ENCODE data around the gene CUX1.
"Not testable (repeated sequence)": the region's sequence is repeated elsewhere in the genome, so short reads cannot be mapped to it uniquely, and the experiment has no call there.

CUX1 gene

DNA sequence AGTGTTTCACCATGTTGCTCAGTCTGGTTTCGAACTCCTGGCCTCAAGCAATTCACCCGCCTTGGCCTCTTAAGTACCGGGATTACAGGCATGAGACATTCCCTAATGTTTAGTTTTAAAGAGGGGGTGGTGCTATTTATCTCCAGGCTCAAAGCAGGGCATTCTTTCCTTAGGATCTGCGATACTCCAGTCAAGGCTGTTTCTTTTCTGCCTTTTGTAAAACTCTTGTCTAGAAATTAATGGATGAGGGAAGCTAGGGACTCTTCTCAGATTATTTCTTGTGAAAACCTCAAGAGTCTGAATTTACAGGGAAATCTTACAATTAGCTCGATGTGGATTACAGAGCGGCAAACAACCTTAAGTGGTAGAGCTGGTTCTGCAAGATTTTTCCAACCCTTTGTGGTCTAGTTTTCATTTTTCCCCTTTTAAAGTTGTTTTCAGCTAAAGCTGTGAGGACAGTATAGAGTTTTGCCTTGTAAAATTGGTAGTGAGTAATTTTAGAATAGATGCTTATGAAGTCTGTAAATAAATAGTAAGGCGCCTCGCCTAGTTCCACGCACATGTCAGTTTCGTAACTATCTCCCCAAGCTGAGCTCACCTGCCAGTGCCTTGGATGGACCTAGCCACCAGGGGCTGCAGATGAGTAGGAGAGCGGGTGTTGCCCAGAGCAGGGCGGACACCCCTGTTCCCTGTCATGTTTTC lies 53.1 kb downstream of the CUX1 start:
- no peak for DNase-seq

DNA sequence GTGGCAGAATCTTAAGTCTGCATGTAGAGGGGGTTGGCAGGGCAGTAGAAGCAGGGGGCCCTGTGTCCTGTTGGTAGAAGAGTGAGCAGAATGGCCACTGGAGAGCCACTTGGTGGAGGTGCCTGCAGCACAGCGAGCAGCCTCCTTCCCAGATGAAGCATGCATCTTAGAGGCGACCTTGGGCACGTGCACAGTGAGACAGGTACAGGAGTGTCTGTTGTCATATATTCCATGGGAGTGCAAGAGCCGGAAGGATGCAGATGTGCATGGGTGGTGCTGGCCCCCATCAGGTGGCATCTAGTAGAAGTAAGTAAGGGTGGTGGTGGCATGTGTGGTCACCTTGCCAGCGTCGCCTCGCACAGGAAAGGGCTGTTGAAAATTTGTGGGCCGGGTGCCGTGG lies 53.9 kb downstream of the CUX1 start:
- DNase-seq: no peak

DNA sequence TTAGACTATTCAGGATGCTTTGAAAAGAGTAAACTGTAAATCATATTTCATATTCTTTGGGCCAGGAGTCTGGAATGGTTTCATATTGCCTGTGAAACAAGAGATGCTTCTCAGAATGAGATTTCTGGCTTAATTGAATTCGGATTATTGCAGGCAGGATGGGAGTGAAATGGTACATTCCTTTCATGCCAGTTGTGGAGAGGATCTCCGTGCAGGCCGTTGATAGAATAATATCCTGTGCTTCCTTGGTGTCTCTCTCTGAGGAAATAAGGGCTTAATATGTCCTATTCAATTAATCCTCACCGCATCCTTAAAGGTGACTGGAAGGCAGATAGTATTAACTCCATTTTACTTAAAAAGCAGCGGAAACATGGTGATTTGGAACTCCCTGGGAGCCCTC lies 56.6 kb downstream of the CUX1 start:
- no peak for DNase-seq

DNA sequence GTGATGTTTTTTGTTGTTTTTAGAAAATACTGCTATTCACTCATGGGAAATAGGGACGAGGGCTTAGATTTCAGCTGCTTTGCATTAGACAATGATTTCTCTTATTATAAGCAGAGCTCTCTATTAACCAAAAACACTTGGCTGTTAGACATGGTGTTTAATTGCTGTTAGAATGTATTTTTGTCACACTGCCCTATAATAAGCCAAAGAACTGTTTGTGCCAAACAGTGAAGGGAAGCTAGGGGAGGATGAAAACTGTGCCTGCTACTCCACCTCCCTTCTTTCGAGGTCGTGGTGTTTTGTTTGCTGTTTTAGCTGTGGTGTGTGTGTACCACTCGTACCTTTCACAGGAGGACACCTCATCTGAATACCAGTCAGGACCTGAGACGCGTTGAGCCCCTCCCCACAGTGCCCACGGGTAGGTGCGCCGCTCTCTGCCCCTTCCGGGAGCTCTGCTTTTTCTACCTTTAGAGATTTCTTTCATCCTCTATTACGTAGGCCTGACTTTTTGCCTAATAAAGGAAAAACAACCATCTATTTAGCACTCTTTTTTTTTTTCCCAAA lies 57.9 kb downstream of the CUX1 start:
- DNase-seq: no peak

DNA sequence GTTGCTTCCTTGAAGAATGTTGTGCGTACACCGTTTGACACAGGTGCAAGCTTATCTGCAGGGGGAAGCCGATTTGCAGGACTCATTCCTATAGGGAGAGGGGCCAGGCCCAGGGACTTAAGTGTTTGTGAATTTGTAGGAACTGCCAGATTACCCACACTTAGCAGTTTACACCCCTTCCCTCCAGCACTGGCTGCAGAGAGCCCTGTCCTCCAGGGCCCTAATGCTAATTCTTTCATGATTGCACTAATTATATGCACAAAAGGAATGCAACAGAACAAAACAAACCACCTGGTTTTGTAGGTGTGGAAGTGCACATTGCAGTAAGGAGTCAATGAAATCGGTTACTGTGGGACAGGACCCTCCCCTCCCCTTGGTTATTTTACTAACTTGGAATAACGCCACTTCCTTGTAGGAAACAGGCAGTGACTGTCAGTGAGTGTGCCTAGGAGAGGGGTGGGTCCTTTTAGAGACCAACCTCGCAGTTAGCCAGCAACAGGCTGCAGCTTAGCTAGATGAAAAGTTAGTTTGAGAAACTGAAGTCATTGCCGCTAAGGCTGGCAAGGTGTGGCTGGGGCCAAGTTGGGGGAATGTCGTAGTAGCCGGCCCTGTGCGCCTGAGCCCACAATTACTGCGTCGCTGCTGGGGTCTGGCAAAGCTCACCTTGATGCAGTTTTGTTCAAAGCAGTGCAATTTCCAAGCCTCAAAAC lies 60.6 kb downstream of the CUX1 start:
- DNase-seq: no peak

DNA sequence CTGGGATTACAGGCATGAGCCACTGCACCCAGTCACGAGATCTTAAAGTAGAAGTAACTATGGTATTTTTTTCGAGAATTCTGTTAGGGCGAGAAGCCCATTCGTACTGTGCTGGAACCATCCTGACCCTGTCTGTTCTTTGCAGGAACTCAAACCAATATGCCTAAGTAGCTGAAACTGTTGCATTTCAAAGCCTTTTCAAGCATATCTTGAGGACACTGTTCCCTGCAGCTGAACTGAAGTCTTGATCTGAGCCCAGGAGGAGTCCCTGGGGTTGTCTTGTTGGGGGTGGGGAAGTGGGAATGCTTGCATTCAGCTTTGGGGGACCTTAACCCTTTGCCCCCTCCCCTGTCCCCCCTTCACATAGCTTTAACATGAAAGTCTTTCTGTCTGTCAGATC lies 61.5 kb downstream of the CUX1 start:
- DNase-seq: no peak

DNA sequence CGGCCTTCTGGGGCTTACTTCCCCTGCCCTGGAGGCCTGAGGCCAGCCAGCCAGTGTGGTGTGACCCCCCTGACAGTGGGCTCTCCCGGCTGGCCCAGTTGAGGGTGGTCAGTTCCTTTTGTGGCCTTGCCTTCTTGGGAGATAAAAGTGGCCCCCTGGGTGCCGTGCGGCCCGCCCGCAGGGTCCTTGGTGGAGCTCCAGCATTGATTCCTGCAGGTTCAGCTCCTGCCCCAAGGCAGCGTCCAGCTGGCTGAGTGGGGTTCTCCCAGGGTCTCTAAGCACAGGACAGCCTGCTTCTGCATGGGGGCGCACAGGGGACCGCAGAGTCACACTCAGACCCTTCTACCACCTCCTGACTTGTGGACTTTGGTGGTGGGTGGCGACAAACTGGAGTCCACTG lies 62.1 kb downstream of the CUX1 start:
- no peak for DNase-seq

DNA sequence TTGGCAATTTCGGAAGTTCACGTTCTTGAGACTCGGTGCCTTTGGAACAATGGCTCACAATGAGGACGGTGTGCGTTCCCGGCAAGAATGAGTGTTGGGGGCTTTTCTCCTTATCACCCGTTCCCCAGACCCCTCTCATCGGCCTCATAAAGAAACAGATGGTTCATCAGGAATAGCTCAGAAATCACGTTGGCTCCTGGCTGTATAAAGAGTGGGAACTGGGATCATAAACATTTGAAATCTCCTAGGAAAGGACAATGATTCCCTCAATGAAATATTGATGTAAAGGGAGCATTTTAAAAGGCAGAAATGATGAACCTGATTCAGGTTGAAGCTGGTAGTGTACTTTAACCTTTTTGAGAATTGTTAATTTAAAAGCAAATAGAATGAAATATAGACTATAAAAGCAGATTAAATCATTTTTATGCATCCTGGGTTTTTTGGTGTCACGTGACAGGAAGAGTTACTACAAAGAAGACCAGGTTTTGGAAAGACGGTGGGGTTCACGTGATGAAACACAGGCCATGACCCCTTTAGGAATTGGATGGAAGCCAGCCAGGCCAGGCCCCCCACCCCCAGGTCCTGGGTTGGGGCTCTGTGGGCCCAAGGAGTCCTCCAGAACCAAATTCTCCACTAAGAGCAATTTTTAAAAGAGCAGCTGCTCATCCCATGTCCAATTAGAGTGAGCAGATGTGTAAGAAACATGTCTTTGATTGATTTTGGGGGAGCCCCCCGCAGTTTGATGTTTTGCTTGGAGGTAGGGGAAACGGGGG lies 63.0 kb downstream of the CUX1 start:
- DNase-seq: no peak

DNA sequence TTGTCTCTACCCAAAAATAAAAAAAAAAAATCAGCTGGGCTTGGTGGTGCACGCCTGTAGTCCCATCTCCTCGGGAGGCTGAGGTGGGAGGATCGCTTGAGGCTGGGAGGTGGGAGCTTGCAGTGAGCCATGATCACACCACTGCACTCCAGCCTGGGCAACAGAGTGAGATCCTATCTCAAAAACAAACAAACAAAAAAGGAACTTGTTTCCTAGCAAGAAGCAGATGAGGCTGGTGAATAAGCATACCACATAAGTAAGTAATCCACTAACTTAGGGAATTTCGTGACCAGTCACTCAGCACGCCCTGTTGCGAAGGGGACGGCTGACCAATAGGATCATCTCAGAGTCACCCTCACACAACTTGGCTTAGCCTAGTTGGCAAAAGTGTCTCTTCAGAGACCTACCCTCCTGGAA lies 64.6 kb downstream of the CUX1 start:
- DNase-seq: no peak

DNA sequence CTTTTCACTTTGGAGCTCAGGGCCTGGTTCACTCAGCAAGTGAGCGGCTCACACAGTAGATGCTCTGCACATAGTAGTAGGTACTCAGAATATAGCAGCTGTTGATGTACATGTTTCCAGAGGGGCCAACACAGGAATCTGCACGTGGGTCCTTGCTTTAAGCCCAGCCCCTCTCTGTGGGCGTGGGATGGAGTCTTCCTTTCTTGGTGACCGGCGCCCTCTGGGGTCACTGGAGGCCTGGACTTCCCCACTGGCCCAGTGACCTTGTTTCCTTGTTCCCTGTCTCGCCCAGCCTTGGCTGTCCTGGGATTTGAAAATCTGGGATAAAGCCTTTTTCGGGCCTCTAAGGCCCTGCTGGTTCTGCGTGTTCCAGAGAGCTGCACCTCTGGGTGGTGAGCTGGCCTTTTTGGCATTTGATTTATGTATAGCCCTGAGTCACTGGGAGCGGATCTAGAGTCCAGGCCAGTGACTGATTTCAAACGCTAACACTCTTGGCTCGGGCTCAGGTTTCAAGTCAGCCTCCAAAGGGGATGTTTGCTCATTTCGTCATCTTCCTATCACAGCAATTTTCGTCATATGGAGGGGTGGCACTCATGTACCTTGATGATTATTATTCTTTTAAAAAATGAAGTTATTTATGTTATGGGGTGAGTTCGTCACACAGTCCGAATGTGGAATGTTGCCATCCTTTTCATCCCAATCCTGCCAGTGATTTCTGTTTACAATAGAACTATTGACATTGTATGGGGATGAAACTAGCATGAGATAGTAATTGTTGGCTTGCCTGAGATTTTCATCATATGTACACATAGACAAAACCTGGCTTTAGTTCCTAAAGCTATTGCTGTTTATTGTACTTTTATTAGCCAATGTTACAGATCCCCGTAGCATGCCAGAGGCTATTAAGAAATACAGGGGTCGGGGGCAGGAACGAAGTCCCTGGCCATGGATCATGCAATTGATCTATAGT lies 65.5 kb downstream of the CUX1 start:
- no peak for DNase-seq

DNA sequence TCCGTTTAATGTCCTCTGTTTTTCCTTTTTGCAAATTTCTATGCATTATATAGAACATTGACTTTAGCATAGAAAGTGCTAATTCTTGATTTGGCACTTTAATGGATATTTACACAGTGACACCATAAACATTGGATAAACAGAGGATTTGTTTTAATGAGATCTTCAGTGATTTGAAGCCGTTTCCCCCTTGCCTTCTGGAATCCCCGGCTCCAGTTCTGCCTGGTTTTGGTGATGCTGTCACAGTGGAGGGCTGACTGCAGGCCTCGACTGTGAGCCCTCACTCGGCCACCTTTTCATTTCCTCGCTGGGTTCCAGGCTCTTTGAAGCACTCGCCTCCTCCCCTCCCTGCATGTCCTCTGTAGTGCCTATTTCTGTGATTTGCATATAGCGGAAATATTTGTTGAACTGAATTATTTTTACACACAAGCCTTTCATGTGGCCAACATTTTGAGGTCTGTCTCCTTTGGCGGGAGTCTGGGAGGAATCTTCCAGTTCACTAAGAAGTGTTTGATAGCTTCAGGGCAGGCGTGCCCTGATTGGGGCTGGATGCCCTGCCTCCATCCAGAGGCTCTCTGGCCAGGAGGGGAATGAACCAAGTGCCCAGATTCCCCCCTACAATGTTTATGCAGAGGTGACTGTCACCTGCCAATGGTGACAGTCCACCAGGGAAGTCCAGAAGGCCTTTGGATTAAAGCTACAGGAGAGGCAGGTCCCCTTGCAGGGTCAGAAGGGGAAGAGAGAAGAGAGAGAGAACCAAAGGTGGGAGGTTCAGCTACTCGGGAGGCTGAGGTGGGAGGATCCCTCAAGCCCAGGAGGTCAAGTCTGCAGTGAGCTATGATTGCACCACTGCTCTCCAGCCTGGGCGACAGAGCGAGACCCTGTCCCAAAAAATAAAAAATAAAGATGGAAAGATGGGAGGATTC lies 67.5 kb downstream of the CUX1 start:
- DNase-seq: no peak

DNA sequence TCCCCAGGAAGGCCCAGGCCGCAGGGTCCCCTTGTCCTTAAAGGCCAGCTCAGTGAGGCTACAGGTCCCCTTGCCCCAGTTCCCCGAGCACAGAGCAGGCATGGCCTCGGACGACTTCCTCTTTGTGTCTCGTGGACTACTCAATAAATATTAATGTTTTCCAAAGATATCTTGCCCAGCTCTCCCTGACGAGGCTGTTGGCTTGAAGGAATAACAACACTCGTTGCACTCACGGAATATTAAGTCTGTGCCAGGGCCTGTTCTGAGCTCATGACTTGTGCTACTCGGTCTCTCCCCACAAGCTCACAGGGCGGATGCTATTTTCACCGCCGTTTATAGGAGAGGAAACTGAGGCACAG lies 68.2 kb downstream of the CUX1 start:
- no peak for DNase-seq

DNA sequence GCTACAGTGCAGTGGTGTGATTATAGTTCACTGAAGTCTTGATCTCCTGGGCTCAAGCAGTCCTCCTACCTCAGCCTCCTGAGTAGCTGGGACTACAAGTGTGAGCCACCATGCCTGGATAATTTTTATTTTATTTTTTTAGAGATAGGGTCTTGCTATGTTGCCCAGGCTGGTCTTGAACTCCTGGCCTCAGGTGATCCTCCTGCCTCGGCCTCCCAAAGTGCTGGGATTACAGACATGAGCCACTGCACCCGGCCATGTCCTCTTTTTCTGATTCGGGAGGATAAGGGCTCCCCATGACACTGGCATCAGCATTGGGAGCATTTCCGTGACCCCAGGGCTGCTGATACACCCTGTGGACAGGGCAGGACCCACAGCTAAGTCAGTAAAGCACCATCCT lies 69.9 kb downstream of the CUX1 start:
- not testable (repeated sequence) for DNase-seq

DNA sequence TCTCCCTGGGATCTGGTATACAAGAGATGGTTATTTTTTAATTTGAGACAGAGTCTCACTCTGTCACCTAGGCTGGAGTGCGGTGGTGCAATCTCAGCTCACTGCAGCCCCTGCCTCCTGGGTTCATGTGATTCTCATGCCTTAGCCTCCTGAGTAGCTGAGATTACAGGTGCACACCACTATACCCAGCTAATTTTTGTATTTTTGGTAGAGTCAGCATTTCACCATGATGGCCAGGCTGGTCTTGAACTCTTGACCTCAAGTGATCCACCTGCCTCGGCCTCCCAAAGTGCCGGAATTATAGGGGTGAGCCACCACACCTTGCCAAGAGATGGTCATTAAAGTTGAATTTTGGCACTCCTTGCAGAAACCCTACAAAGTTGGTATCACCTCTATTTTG lies 71.1 kb downstream of the CUX1 start:
- not testable (repeated sequence) for DNase-seq

DNA sequence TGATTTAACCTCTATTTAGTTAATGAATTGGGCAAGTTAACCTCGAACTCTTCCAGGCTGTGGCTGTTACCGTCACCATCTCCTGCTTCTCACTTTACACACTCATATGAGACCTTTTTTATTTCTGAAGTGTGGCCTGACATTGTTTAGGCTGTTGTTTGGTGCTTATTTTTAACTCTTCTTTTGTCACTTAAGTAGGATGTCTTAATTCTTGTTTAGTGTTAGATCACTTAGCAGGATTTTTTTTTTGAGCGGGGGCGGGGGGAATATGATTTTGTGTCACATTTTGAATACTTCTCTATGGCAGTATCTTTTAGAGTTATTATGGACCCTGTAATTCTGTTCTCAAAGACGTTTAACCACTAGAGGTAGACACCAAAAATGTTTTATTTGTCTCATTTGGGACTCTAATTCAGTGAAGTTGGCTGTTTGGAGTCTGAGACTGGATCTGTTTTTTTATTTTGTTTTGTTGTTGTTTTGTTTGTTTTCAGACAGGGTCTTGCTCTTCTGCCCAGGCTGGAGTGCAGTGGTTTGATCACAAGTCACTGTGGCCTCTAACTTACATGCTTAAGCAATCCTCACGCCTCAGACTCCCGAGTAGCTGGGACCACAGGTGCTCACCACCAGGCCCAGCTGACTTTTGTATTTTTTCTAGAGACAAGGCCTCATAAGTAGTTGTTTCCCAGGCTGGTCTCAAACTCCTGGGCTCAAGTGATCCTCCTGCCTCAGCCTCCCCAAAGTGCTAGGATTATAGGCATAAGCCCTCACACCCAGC lies 73.5 kb downstream of the CUX1 start:
- no peak for DNase-seq

DNA sequence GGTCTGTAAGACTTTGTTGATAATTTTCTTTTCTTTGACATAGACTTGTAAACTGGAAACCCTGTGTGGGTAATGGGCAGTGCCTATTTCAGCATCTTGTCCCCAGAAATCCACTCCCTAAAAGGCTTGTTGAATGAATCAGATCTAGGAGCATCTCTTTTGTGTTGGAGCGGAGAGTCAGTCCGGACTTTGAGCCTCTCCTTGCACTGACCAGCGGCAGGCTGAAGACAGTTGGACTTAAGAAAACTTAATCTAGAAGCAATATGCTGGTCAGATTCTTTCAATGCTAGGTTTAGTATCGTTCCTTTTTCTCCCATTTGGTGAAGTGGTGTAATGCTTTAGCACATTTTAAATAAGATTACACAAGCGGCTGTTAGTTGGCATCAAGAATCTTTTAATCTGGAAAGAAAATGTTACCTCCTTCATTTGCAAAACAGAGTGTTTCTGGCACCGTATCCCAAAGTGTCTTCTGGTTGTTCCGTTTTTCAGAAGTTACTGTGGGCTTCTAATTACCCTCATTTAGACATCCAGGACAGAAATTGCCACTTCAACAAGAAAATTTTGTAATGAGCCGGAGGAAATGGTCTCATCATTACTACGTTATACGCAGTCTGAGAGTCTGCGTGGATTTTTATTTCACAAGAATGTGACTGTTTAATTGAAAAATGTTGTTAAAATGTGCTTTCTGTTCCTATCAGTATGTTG lies 74.7 kb downstream of the CUX1 start:
- no peak for DNase-seq

DNA sequence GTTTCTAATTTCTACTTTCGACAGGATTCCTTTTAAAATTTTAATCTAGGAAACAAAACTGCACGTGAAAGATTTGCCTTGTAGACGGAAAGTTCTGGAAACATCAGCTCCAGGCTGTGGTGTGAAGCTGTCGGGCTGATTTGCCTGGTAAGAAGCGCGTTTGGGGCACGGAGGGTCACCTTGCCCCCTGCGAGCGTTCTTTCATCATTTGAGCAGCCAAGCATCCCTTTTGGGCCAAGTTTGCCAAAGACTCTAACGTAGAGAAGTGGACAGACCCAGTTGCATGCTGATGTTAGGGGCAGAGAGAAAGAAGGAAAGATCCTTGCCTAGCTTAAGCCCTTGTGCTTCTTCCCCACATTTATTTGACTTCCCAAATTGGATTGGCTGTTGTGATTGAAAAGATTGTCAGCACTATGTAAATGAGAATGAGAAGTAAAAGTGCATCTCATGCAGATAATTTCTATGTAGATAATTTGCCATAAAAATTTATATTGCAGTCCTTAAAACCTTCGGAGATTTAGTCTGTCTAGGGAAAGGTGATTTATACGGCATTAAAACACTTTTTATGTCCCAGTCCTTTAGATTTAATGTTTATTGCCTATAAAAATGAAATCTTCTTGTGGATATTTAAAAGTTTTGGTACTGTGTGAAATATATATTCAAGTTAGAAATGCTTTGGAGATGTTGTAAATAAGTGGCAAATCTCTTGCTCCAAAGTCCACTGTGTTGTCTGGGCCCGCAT lies 76.1 kb downstream of the CUX1 start:
- DNase-seq: no peak

DNA sequence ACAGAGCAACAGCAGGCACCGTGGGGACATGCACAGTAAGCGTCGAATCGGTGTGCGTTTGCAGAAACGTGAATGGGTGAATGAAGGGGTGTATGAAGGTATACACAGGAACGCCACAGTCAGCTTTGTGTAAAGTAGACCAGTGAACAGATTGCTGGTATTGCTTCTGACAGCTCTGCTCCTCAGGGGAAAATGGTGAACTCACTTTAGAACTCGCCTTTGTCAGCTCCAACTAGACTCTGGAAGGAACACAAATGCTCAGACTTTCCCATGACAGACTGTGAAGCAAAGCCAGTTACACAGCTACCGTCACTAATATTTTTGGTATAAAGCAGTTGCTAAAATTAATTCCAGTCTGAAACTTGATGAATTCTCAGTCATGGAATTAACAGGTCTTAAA lies 78.9 kb downstream of the CUX1 start:
- DNase-seq: no peak

DNA sequence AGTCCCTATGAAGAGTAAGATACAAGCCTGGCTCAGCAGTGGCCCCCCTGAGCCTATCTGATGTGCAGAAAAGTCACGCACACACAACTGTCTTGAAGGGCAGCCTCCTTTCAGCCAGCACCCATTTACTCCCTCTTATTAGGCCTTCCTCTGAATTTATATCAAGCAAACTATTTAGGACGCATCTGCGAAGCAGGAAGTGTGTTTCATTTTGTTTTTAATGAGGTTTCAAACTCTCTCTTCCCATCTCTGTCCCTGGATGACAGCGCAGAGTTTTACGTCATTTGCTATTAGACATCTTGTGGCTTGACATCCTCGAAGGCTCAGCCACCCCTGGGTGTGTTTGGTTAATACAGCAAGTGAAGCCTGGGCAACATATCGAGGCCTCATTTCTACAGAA lies 79.5 kb downstream of the CUX1 start:
- no peak for DNase-seq

Measured in activated CD4-positive, alpha-beta T cell treated with anti-CD3 and anti-CD28 coated beads, Interleukin-10, Interleukin-2, amounts not matched to agents 100 ng/mL and 50 ng/mL, durations not matched to agents 16 hours and 8 hours (primary cell).